Measurements from ENCODE around the gene CGREF1. TPM values are rescaled to one million over a fixed set of nuclear protein-coding genes. Genes with fewer than 3 reads are reported as not detected.

Gene CGREF1
- total RNA-seq, 2 experiments from 2014 or later = 2.7 to 2.9 TPM

DNA sequence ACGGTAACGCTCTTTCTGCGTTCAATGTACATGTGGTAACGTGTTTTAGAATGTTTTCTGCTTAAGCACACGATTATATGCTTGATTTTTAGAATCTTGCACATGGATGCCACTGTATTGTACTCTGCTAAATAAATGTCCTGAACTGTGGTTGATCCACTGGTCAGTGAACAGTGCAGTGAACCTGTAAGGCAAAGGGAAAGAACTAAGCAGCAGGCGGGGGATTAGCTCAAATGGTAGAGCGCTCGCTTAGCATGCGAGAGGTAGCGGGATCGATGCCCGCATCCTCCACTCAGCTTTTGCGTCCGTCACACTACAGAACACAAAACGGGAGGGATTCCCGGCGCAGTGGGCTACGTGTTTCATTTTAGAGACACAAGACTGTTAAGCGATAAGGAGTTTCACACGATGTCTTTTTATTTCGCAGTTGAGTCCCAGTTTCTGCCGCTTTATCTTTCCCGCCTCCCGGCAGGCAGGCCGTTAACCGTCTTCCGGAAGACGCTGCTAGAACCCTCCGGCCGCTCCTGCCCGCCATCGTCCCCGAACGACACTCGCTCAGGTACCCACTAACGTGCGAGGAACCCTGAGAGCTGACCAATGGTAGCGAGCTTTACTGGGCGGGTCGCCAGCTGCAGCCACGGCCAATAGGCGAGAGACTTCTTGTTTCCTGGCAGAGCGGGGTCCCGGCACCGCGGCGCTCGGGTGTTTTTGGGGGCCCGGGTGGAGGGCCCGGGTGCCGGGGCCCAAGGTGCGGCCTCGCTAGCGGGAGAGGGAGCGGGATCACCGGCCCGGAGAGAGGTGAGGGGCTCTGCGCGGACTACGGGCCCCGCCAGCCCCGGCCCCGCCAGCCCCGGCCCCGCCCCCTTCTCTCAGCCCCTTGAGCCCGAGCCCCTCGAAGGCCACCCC is 67.7 kb downstream of the CGREF1 start, which contains the start of gene AGBL5:
Gene AGBL5 (plus strand): TSS at position 673 of the 906 bp plus-strand sequence. CDS start 1,291 bp downstream, outside the sequence.
- intact Hi-C loops (cut with micrococcal nuclease) = loop anchor here (1.0 to 10.0 kb wide), 7 partner anchors 19 to 266 kb away; partner anchors contain the start of genes ABHD1, ATRAID, CENPA and KHK
- Mint-ChIP-seq H3K4me3 (peak within 1 kb of the TSS; percentile 98), H3K4me1 (ENCODE audit: low read depth) (peaks cover 18% of the 10 kb centered on the region), H3K9me3 (peaks cover 5% of the 10 kb centered on the region), H3K36me3 (peaks cover 22% of the 10 kb centered on the region), H3K27me3 (peaks cover 8% of the 10 kb centered on the region), H3K27ac (peak within 1 kb of the TSS; percentile 100)
- POLR2A ChIA-PET = interaction anchor here (0.7 to 2.6 kb wide), 12 partner anchors 7 to 329 kb away, joined by 3 to 19 read pairs (median 4); partner anchors contain the start of genes ATRAID, OST4, SLC5A6 and TMEM214
- DNase-seq = peak; percentile 98
- CTCF ChIA-PET = interaction anchor here (0.8 to 3.0 kb wide), 18 partner anchors 9 to 229 kb away, joined by 3 to 16 read pairs (median 5); partner anchors contain the start of genes ABHD1, KHK, OST4 and PREB

Other genes with a start within 250 kb of the CGREF1 start
- 1 to 10 TPM; 4.4 TPM for gene MAPRE3, start 148.5 kb downstream of the CGREF1 start, total RNA-seq
- 10 to 100 TPM; 52.4 to 60.1 TPM for gene TMEM214, start 86.2 kb downstream of the CGREF1 start, total RNA-seq
- 10 to 100 TPM; 12.9 to 14.1 TPM for gene AGBL5, start 67.5 kb downstream of the CGREF1 start, total RNA-seq
- 100 to 1,000 TPM; 307 to 310 TPM for gene OST4, start 47.5 kb downstream of the CGREF1 start, total RNA-seq
- under 1 TPM; 0.29 to 0.51 TPM for gene EMILIN1, start 40.5 kb downstream of the CGREF1 start, total RNA-seq
- 10 to 100 TPM; 12.7 to 13.3 TPM for gene KHK, start 32.4 kb downstream of the CGREF1 start, total RNA-seq
- gene ABHD1, start 4.7 kb upstream of the CGREF1 start, total RNA-seq = under 1 TPM; 0.29 to 0.76 TPM
- gene PREB, start 15.5 kb upstream of the CGREF1 start, total RNA-seq = 10 to 100 TPM; 64.7 to 65.4 TPM
- gene PRR30, start 20.3 kb upstream of the CGREF1 start, total RNA-seq = not detected
- not detected for gene TCF23, start 29.9 kb upstream of the CGREF1 start, total RNA-seq
- 10 to 100 TPM; 84.0 to 92.7 TPM for gene ATRAID, start 92.9 kb upstream of the CGREF1 start, total RNA-seq
- 10 to 100 TPM; 29.2 to 30.2 TPM for gene SLC5A6, start 93.1 kb upstream of the CGREF1 start, total RNA-seq
- 100 to 1,000 TPM in 1 of 2 experiments, 10 to 100 TPM in 1; 99.7 to 102 TPM for gene CAD, start 98.2 kb upstream of the CGREF1 start, total RNA-seq
- gene SLC30A3, start 143.9 kb upstream of the CGREF1 start, total RNA-seq = under 1 TPM; 0.86 to 0.90 TPM
- under 1 TPM in 1 of 2 experiments, not detected in 1; 0.19 TPM for gene DNAJC5G, start 156.3 kb upstream of the CGREF1 start, total RNA-seq
- not detected for gene TRIM54, start 163.3 kb upstream of the CGREF1 start, total RNA-seq
- gene UCN, start 189.3 kb upstream of the CGREF1 start, total RNA-seq = 1 to 10 TPM; 1.8 to 1.9 TPM
- 10 to 100 TPM; 85.5 to 86.0 TPM for gene MPV17, start 204.0 kb upstream of the CGREF1 start, total RNA-seq
- gene GTF3C2, start 237.6 kb upstream of the CGREF1 start, total RNA-seq = 10 to 100 TPM; 55.2 to 64.5 TPM

All from activated CD4-positive, alpha-beta memory T cell treated with anti-CD3 and anti-CD28 coated beads for 36 hours (primary cell).